Subcutaneous abdominal adipose tissue (tissue), 5 donors: ENCODE measurements around the gene ACTBL2.
"Not testable (repeated sequence)": the region's sequence is repeated elsewhere in the genome, so short reads cannot be mapped to it uniquely, and the experiment has no call there.

Experiments used
- H3K27ac ChIP-seq: one replicate; pipeline ENCODE4 v1.7.0; 2013; ENCODE audit warnings: low read depth, mild to moderate bottlenecking, inconsistent platforms, low read length, moderate library complexity
- H3K27me3 ChIP-seq, 5 donors: one replicate each; pipeline ENCODE4 v1.7.0; 2013; ENCODE audit warnings: low read length in 5 of 5, inconsistent platforms in 1 of 5; ENCODE audit not compliant: control insufficient read depth in 5 of 5, insufficient read depth in 4 of 5
- H3K36me3 ChIP-seq, 5 donors: one replicate each; pipeline ENCODE4 v1.7.0; 2013; ENCODE audit warnings: low read length in 5 of 5; ENCODE audit not compliant: control insufficient read depth in 5 of 5, insufficient read depth in 5 of 5
- H3K4me1 ChIP-seq, 5 donors: one replicate each; pipeline ENCODE4 v1.7.0; 2013; ENCODE audit warnings: low read length in 5 of 5, mild to moderate bottlenecking in 3 of 5, moderate library complexity in 1 of 5; ENCODE audit not compliant: control insufficient read depth in 5 of 5, insufficient read depth in 5 of 5
- H3K4me3 ChIP-seq, 5 donors: one replicate each; pipeline ENCODE4 v1.7.0; 2013; ENCODE audit warnings: low read length in 5 of 5, low read depth in 1 of 5
- H3K9ac ChIP-seq, 5 donors: one replicate each; pipeline ENCODE4 v1.7.0; 2013; ENCODE audit warnings: low read length in 5 of 5, mild to moderate bottlenecking in 4 of 5, moderate library complexity in 3 of 5
- H3K9me3 ChIP-seq, 5 donors: one replicate each; pipeline ENCODE4 v1.7.0; 2013; ENCODE audit warnings: low read length in 5 of 5; ENCODE audit not compliant: control insufficient read depth in 5 of 5
- donor health status: healthy.
- donor health status: healthy.
- donor health status: healthy.
- donor health status: healthy.
- donor health status: healthy.

The ACTBL2 gene

GRCh38 chr5:57482671-57483106, at the start of gene ACTBL2:
Gene ACTBL2, minus strand, starts transcription at chr5:57482811. Its CDS starts 104 bp downstream, at chr5:57482707.
- Histone ChIP-seq H3K9ac (no peak within 1 kb of the TSS), H3K4me3 (no peak within 1 kb of the TSS), H3K27me3 (no peaks in the 10 kb centered on the region), H3K27ac (no peak within 1 kb of the TSS), H3K4me1 (no peaks in the 10 kb centered on the region), H3K9me3 (no peaks in the 10 kb centered on the region), H3K36me3 (no peaks in the 10 kb centered on the region)

GRCh38 chr5:57531333-57531732, 48.7 kb upstream of the ACTBL2 start:
- H3K36me3 ChIP-seq, result no peaks in the 10 kb centered on the region
- H3K27ac ChIP-seq, result no peak overlapping the region
- no peaks in the 10 kb centered on the region for H3K27me3 ChIP-seq
- no peak overlapping the region for H3K9ac ChIP-seq
- no peaks in the 10 kb centered on the region for H3K9me3 ChIP-seq
- H3K4me3 ChIP-seq, result no peak overlapping the region
- H3K4me1 ChIP-seq, result peaks cover 0 to 7% (median 5%) of the 10 kb centered on the region in 5 donors

GRCh38 chr5:57529864-57530263, 47.3 kb upstream of the ACTBL2 start:
- Histone ChIP-seq H3K9me3 (no peaks in the 10 kb centered on the region), H3K36me3 (no peaks in the 10 kb centered on the region), H3K27ac (no peak overlapping the region), H3K4me1 (peaks cover 0 to 7% (median 5%) of the 10 kb centered on the region in 5 donors), H3K4me3 (no peak overlapping the region), H3K27me3 (no peaks in the 10 kb centered on the region), H3K9ac (no peak overlapping the region)

- no peaks in the 10 kb centered on the region for H3K9me3 ChIP-seq
- no peak overlapping the region for H3K9ac ChIP-seq
Observed at GRCh38 chr5:57527870-57528269, 45.3 kb upstream of the ACTBL2 start.

GRCh38 chr5:57524348-57525060, 41.9 kb upstream of the ACTBL2 start:
- H3K27ac ChIP-seq, result no peak overlapping the region

More at GRCh38 chr5:57527870-57528269, 45.3 kb upstream of the ACTBL2 start:
- Histone ChIP-seq H3K27me3 (no peaks in the 10 kb centered on the region), H3K27ac (no peak overlapping the region), H3K4me3 (no peak overlapping the region), H3K4me1 (peaks cover 0 to 7% (median 5%) of the 10 kb centered on the region in 5 donors), H3K36me3 (no peaks in the 10 kb centered on the region)

GRCh38 chr5:57522477-57522876, 39.9 kb upstream of the ACTBL2 start:
- not testable (repeated sequence) for H3K27ac ChIP-seq, H3K4me1 ChIP-seq, H3K4me3 ChIP-seq, H3K9me3 ChIP-seq, H3K36me3 ChIP-seq, H3K27me3 ChIP-seq, H3K9ac ChIP-seq

More at GRCh38 chr5:57524348-57525060, 41.9 kb upstream of the ACTBL2 start:
- H3K4me1 ChIP-seq, result no peaks in the 10 kb centered on the region
- no peak overlapping the region for H3K4me3 ChIP-seq
- no peak overlapping the region for H3K9ac ChIP-seq
- H3K9me3 ChIP-seq, result peaks cover 0 to 3% (median 0%) of the 10 kb centered on the region in 5 donors
- H3K27me3 ChIP-seq, result no peaks in the 10 kb centered on the region
- no peaks in the 10 kb centered on the region for H3K36me3 ChIP-seq

- H3K27me3 ChIP-seq, H3K9ac ChIP-seq: not testable (repeated sequence)
Observed at GRCh38 chr5:57518415-57518814, 35.8 kb upstream of the ACTBL2 start.

GRCh38 chr5:57517250-57517649, 34.6 kb upstream of the ACTBL2 start:
- Histone ChIP-seq H3K9me3 (peaks cover 0 to 3% (median 0%) of the 10 kb centered on the region in 5 donors), H3K4me3 (no peak overlapping the region), H3K9ac (no peak overlapping the region), H3K27ac (no peak overlapping the region), H3K36me3 (no peaks in the 10 kb centered on the region), H3K4me1 (peaks cover 0 to 10% (median 8%) of the 10 kb centered on the region in 5 donors), H3K27me3 (no peaks in the 10 kb centered on the region)

More at GRCh38 chr5:57518415-57518814, 35.8 kb upstream of the ACTBL2 start:
- H3K4me1 ChIP-seq, H3K27ac ChIP-seq, H3K4me3 ChIP-seq, H3K9me3 ChIP-seq, H3K36me3 ChIP-seq: not testable (repeated sequence)

GRCh38 chr5:57513785-57514184, 31.2 kb upstream of the ACTBL2 start:
- peaks cover 0 to 10% (median 8%) of the 10 kb centered on the region in 5 donors for H3K4me1 ChIP-seq
- no peak overlapping the region for H3K27ac ChIP-seq
- H3K9ac ChIP-seq, result no peak overlapping the region
- H3K9me3 ChIP-seq, result no peaks in the 10 kb centered on the region
- no peaks in the 10 kb centered on the region for H3K36me3 ChIP-seq
- no peak overlapping the region for H3K4me3 ChIP-seq
- no peaks in the 10 kb centered on the region for H3K27me3 ChIP-seq

GRCh38 chr5:57511321-57511720, 28.7 kb upstream of the ACTBL2 start:
- Histone ChIP-seq H3K4me3 (no peak overlapping the region), H3K27me3 (no peaks in the 10 kb centered on the region), H3K4me1 (peaks cover 0 to 2% (median under 1%) of the 10 kb centered on the region in 5 donors), H3K36me3 (no peaks in the 10 kb centered on the region), H3K9me3 (no peaks in the 10 kb centered on the region), H3K9ac (no peak overlapping the region), H3K27ac (no peak overlapping the region)
